SK-N-SH (cell line): ENCODE data around the gene VSIG10L. TPM values are rescaled to one million over a fixed set of nuclear protein-coding genes. Genes with fewer than 3 reads are reported as not detected.

ENCODE experiments used
- CTCF ChIA-PET: fragments of 300-600, 350-600 bp; formaldehyde crosslinking; extraction: SDS; loops from one replicate; lab custom pipeline; 2021; lab: Yijun Ruan, JAX
- POLR2A ChIA-PET: fragments of 350-600 bp; sonication (Branson Sonifier 250); formaldehyde crosslinking; extraction: SDS; loops from one replicate; lab custom pipeline; 2020; ENCODE audit warnings: antibody characterized with exemption, inconsistent platforms; lab: Yijun Ruan, JAX
- DNase-seq: peaks from one replicate; pipeline ENCODE4 v3.0.0; 2012
- H2AFZ ChIP-seq: fragments of 200-600 bp; sonication (generic); 2 replicates; pipeline ENCODE4 v1.8.1; 2016; ENCODE audit warnings: antibody characterized with exemption, mild to moderate bottlenecking, low read depth
- H3F3A ChIP-seq: fragments of 200-600 bp; sonication (generic); replicated peaks from 2 replicates; pipeline ENCODE3; 2016; ENCODE audit warnings: antibody characterized with exemption, mild to moderate bottlenecking; ENCODE audit not compliant: insufficient read depth
- H3K27ac ChIP-seq, 2 experiments: fragments of 200-500 bp in 1 of 2; fragments of 200-600 bp in 1 of 2; sonication (Bioruptor generic) in 1 of 2; sonication (generic), shearing (Covaris generic) in 1 of 2; 2 replicates each; pipeline versions ENCODE4 v1.5.1 to v1.6.1; 2014 to 2016; ENCODE audit warnings: low read depth in 2 of 2, inconsistent platforms in 1 of 2, low read length in 1 of 2, mild to moderate bottlenecking in 1 of 2, mixed read lengths in 1 of 2
- H3K27me3 ChIP-seq: fragments of 200-600 bp; sonication (generic), shearing (Covaris generic); 2 replicates; pipeline ENCODE4 v1.6.1; 2016; ENCODE audit warnings: mixed run types; ENCODE audit not compliant: insufficient read depth
- H3K36me3 ChIP-seq, 2 experiments: fragments of 200-500 bp in 1 of 2; fragments of 200-600 bp in 1 of 2; sonication (Bioruptor generic) in 1 of 2; sonication (generic) in 1 of 2; replicated peaks in 1 of 2; 2 replicates each; pipeline versions ENCODE3 to v1.5.1; 2014 to 2016; ENCODE audit warnings: low read length in 1 of 2, mild to moderate bottlenecking in 1 of 2; ENCODE audit not compliant: insufficient read depth in 2 of 2, control insufficient read depth in 1 of 2
- H3K4me1 ChIP-seq, 2 experiments: fragments of 200-500 bp in 1 of 2; fragments of 200-600 bp in 1 of 2; sonication (Bioruptor generic) in 1 of 2; sonication (generic), shearing (Covaris generic) in 1 of 2; 2 replicates each; pipeline versions ENCODE4 v1.5.1 to v1.6.1; 2014 to 2016; ENCODE audit warnings: low read depth in 1 of 2, low read length in 1 of 2, mixed run types in 1 of 2; ENCODE audit not compliant: insufficient read depth in 2 of 2, control insufficient read depth in 1 of 2
- H3K4me2 ChIP-seq: fragments of 200-600 bp; sonication (generic), shearing (Covaris generic); 2 replicates; pipeline ENCODE4 v1.6.1; 2017; ENCODE audit warnings: mixed run types
- H3K4me3 ChIP-seq, 2 experiments: fragments of 200-500 bp in 1 of 2; fragments of 200-600 bp in 1 of 2; sonication (Bioruptor generic) in 1 of 2; sonication (generic), shearing (Covaris generic) in 1 of 2; 2 replicates each; pipeline versions ENCODE4 v1.5.1 to v1.8.1; 2014 to 2016; ENCODE audit warnings: low read depth in 2 of 2, inconsistent platforms in 1 of 2, low read length in 1 of 2, mild to moderate bottlenecking in 1 of 2, mixed read lengths in 1 of 2, moderate library complexity in 1 of 2
- H3K79me2 ChIP-seq: fragments of 200-600 bp; sonication (generic); 2 replicates; pipeline ENCODE4 v1.8.1; 2017; ENCODE audit warnings: mild to moderate bottlenecking; ENCODE audit not compliant: insufficient read depth
- H3K9ac ChIP-seq: fragments of 200-600 bp; sonication (generic); 2 replicates; pipeline ENCODE4 v1.6.1; 2017; ENCODE audit warnings: mixed run types
- H3K9me2 ChIP-seq: fragments of 200-600 bp; sonication (generic); 2 replicates; pipeline ENCODE4 v1.6.1; 2017; ENCODE audit warnings: mixed run types
- H3K9me3 ChIP-seq: fragments of 200-600 bp; sonication (generic); 2 replicates; pipeline ENCODE4 v1.6.1; 2017; ENCODE audit warnings: mixed run types, mild to moderate bottlenecking, moderate library complexity
- H4K20me1 ChIP-seq: fragments of 200-600 bp; sonication (generic); 2 replicates; pipeline ENCODE4 v1.6.1; 2017; ENCODE audit warnings: mild to moderate bottlenecking, mixed run types; ENCODE audit not compliant: insufficient read depth
- ELF1 ChIP-seq: IDR thresholded peaks from 2 replicates; pipeline ENCODE4 v1.4.0; 2012
- EP300 ChIP-seq, 2 experiments: IDR thresholded peaks; 2 replicates each; pipeline versions ENCODE4 v1.4.0 to v1.6.1; 2012; ENCODE audit warnings: borderline replicate concordance in 1 of 2, low read depth in 1 of 2, low read length in 1 of 2
- EZH2phosphoT487 ChIP-seq: fragments of 200-600 bp; sonication (generic); IDR thresholded peaks from 2 replicates; pipeline ENCODE4 v1.6.1; 2017; ENCODE audit warnings: low read depth, mixed run types, mild to moderate bottlenecking, antibody characterized with exemption, moderate library complexity, borderline replicate concordance
- FOSL2 ChIP-seq: IDR thresholded peaks from 2 replicates; pipeline ENCODE4 v1.4.0; 2012; ENCODE audit warnings: low read depth, mild to moderate bottlenecking, moderate library complexity, borderline replicate concordance
- FOXJ3 ChIP-seq: sonication (generic); formaldehyde crosslinking; IDR thresholded peaks from 2 replicates; pipeline ENCODE4 v1.5.1; 2020; ENCODE audit warnings: mild to moderate bottlenecking, missing genetic modification reagents
- FOXM1 ChIP-seq: IDR thresholded peaks from 2 replicates; pipeline ENCODE4 v1.4.0; 2012; ENCODE audit warnings: low read depth, mild to moderate bottlenecking
- GATA2 ChIP-seq: sonication (generic); formaldehyde crosslinking; IDR thresholded peaks from 2 replicates; pipeline ENCODE4 v1.5.0; 2020; ENCODE audit warnings: mild to moderate bottlenecking, missing genetic modification reagents
- NFIC ChIP-seq: IDR thresholded peaks from 2 replicates; pipeline ENCODE4 v1.4.0; 2012; ENCODE audit warnings: borderline replicate concordance
- RCOR1 ChIP-seq: fragments of 150-350 bp; IDR thresholded peaks from 2 replicates; pipeline ENCODE4 v1.6.1; 2017; ENCODE audit warnings: antibody characterized with exemption, low read length
- RFX5 ChIP-seq: IDR thresholded peaks from 2 replicates; pipeline ENCODE4 v1.6.1; 2012; ENCODE audit warnings: mild to moderate bottlenecking, improper control_type of control experiment, low read length
- SIN3A ChIP-seq: IDR thresholded peaks from 2 replicates; pipeline ENCODE4 v1.6.1; 2012; ENCODE audit warnings: low read depth, mild to moderate bottlenecking, low read length, moderate library complexity, borderline replicate concordance
- SMC3 ChIP-seq: IDR thresholded peaks from 2 replicates; pipeline ENCODE4 v1.6.1; 2012; ENCODE audit warnings: low read depth, low read length, improper control_type of control experiment
- TAF1 ChIP-seq: IDR thresholded peaks from 2 replicates; pipeline ENCODE4 v1.6.1; 2012; ENCODE audit warnings: low read depth, mild to moderate bottlenecking, low read length, moderate library complexity, borderline replicate concordance
- YY1 ChIP-seq: IDR thresholded peaks from 2 replicates; pipeline ENCODE4 v1.4.0; 2012; ENCODE audit warnings: low read depth, mild to moderate bottlenecking
- WGBS: methylation state at CpG from one replicate; pipeline ENCODE4 v1.1.6; 2017; ENCODE audit warnings: low lambda C conversion rate; 5-methylcytosine and 5-hydroxymethylcytosine counted together
- polyA plus RNA-seq, 3 experiments: library from polyadenylated mRNA; depleted of rRNA; stranded (reverse); fragments of >200 nt; gene quantifications; 2 replicates each; pipeline ENCODE4 v1.2.3, GENCODE V29; 2012
- TF ChIP-seq, protein P1 (sequence below): IDR thresholded peaks from 2 replicates; pipeline ENCODE4 v1.6.1; 2012; ENCODE audit warnings: mild to moderate bottlenecking, low read depth, low read length, moderate library complexity
- TF ChIP-seq, protein P2 (sequence below): IDR thresholded peaks from 2 replicates; pipeline ENCODE4 v1.4.0; 2012; ENCODE audit warnings: low read depth, borderline replicate concordance
- TF ChIP-seq, protein P3 (sequence below): IDR thresholded peaks from 2 replicates; pipeline ENCODE4 v1.4.0; 2012; ENCODE audit warnings: low read depth
- TF ChIP-seq, protein P4 (sequence below): IDR thresholded peaks from 2 replicates; pipeline ENCODE4 v1.4.0; 2012; ENCODE audit warnings: low read depth, borderline replicate concordance
- TF ChIP-seq, protein P5 (sequence below): fragments of 150-350 bp; IDR thresholded peaks from 2 replicates; pipeline ENCODE4 v1.6.1; 2016; ENCODE audit warnings: mild to moderate bottlenecking, low read depth, low read length

Gene VSIG10L
- polyA plus RNA-seq, 1 of the 3 experiments (the other 2 are of a cell fraction) = 2.7 TPM

DNA sequence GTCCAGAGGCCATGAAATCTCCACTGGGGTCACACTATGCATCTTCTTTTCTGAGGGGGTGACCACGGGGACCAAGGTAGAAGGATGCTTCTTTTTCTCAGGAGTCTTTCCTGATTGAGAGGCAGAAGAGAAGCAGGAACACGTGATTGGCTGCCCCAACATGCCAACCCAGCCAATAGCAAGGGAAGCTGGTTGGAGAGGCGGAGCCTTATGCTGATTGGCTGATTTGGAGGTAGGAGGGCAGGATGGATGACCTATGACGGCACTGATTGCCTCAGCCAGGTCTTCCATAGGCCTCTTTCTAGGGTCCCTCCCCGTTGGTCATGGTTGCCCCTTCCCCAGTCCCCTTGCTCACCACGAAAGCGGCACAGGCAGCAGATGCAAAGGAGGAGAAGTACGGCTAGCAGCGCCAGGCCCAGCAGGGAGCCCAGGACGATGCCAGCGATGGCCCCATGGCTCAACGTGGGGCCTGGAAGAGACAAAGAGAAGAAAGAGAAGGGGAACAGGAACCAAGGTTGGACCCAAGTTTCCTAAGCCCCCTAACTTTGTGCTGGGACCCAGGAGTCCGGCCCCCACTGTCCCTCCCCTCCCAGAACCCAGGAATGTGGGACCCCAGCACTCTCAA is 8.0 kb downstream of the VSIG10L start:
- POLR2A ChIA-PET = interaction anchor here (0.7 kb wide), 1 partner anchor 51 kb away, joined by 5 read pairs; no protein-coding TSS in a partner anchor
- peak; percentile 58 for DNase-seq
- no peaks in the 10 kb centered on the region for H4K20me1 ChIP-seq
- H3K4me3 ChIP-seq = no peak overlapping the region
- H3K9ac ChIP-seq = no peak overlapping the region
- H3K4me2 ChIP-seq = no peak overlapping the region
- no peaks in the 10 kb centered on the region for H3K36me3 ChIP-seq
- no peaks in the 10 kb centered on the region for H3K79me2 ChIP-seq
- no peaks in the 10 kb centered on the region; a peak in 1 of 4 replicates for H3K4me1 ChIP-seq
- WGBS = 67% methylated on average over 13 of the region's 13 CpGs
- H3K27me3 ChIP-seq = no peaks in the 10 kb centered on the region
- CTCF ChIA-PET = no interaction called here
- H3K9me3 ChIP-seq = no peaks in the 10 kb centered on the region
- TF ChIP-seq SIN3A (no peak), ELF1 (no peak), RFX5 (no peak), SMC3 (no peak), TAF1 (no peak), FOXM1 (no peak), EZH2phosphoT487 (no peak), RCOR1 (no peak), FOXJ3 (CRISPR knock-in tag) (no peak), YY1 (no peak), NFIC (no peak), EP300 (IDR thresholded peaks at IDR 0.05; ENCODE audit: borderline replicate concordance in 1 of 2, low read depth in 1 of 2, low read length in 1 of 2) (no peak), FOSL2 (no peak), GATA2 (CRISPR knock-in tag) (no peak)
- TF ChIP-seq, protein P1, sequence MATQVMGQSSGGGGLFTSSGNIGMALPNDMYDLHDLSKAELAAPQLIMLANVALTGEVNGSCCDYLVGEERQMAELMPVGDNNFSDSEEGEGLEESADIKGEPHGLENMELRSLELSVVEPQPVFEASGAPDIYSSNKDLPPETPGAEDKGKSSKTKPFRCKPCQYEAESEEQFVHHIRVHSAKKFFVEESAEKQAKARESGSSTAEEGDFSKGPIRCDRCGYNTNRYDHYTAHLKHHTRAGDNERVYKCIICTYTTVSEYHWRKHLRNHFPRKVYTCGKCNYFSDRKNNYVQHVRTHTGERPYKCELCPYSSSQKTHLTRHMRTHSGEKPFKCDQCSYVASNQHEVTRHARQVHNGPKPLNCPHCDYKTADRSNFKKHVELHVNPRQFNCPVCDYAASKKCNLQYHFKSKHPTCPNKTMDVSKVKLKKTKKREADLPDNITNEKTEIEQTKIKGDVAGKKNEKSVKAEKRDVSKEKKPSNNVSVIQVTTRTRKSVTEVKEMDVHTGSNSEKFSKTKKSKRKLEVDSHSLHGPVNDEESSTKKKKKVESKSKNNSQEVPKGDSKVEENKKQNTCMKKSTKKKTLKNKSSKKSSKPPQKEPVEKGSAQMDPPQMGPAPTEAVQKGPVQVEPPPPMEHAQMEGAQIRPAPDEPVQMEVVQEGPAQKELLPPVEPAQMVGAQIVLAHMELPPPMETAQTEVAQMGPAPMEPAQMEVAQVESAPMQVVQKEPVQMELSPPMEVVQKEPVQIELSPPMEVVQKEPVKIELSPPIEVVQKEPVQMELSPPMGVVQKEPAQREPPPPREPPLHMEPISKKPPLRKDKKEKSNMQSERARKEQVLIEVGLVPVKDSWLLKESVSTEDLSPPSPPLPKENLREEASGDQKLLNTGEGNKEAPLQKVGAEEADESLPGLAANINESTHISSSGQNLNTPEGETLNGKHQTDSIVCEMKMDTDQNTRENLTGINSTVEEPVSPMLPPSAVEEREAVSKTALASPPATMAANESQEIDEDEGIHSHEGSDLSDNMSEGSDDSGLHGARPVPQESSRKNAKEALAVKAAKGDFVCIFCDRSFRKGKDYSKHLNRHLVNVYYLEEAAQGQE = no peak
- TF ChIP-seq, protein P2, sequence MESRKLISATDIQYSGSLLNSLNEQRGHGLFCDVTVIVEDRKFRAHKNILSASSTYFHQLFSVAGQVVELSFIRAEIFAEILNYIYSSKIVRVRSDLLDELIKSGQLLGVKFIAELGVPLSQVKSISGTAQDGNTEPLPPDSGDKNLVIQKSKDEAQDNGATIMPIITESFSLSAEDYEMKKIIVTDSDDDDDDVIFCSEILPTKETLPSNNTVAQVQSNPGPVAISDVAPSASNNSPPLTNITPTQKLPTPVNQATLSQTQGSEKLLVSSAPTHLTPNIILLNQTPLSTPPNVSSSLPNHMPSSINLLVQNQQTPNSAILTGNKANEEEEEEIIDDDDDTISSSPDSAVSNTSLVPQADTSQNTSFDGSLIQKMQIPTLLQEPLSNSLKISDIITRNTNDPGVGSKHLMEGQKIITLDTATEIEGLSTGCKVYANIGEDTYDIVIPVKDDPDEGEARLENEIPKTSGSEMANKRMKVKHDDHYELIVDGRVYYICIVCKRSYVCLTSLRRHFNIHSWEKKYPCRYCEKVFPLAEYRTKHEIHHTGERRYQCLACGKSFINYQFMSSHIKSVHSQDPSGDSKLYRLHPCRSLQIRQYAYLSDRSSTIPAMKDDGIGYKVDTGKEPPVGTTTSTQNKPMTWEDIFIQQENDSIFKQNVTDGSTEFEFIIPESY = no peak
- TF ChIP-seq, protein P3, sequence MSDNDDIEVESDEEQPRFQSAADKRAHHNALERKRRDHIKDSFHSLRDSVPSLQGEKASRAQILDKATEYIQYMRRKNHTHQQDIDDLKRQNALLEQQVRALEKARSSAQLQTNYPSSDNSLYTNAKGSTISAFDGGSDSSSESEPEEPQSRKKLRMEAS = no peak
- TF ChIP-seq, protein P4, sequence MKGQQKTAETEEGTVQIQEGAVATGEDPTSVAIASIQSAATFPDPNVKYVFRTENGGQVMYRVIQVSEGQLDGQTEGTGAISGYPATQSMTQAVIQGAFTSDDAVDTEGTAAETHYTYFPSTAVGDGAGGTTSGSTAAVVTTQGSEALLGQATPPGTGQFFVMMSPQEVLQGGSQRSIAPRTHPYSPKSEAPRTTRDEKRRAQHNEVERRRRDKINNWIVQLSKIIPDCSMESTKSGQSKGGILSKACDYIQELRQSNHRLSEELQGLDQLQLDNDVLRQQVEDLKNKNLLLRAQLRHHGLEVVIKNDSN = no peak
- TF ChIP-seq, protein P5, sequence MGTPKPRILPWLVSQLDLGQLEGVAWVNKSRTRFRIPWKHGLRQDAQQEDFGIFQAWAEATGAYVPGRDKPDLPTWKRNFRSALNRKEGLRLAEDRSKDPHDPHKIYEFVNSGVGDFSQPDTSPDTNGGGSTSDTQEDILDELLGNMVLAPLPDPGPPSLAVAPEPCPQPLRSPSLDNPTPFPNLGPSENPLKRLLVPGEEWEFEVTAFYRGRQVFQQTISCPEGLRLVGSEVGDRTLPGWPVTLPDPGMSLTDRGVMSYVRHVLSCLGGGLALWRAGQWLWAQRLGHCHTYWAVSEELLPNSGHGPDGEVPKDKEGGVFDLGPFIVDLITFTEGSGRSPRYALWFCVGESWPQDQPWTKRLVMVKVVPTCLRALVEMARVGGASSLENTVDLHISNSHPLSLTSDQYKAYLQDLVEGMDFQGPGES = no peak
- H3F3A ChIP-seq = no peaks in the 10 kb centered on the region
- H2AFZ ChIP-seq = no peak overlapping the region
- no peak overlapping the region for H3K27ac ChIP-seq
- no peaks in the 10 kb centered on the region for H3K9me2 ChIP-seq
